Testis (tissue), 2 donors: Measurements from ENCODE around the gene MYBPHL.

Source experiments
- CTCF ChIP-seq, 3 experiments: fragments of 450-650 bp in 2 of 3; fragments of 200-600 bp in 1 of 3; sonication (generic) in 1 of 3; IDR thresholded peaks; one replicate each; pipeline ENCODE4 v1.5.1; 2016 to 2019; ENCODE audit warnings: antibody characterized with exemption in 3 of 3, mild to moderate bottlenecking in 2 of 3, moderate library complexity in 1 of 3
- POLR2A ChIP-seq: fragments of 450-650 bp; IDR thresholded peaks from one replicate; pipeline ENCODE4 v1.6.1; 2017; ENCODE audit warnings: antibody characterized with exemption, mild to moderate bottlenecking, moderate library complexity

- TF ChIP-seq CTCF (IDR thresholded peaks at IDR 0.05) (no peak), POLR2A (no peak)
These were observed 33.1 kb downstream of the MYBPHL start for GRCh38 chr1:109273570-109274288.
